Tibial nerve (tissue), 3 donors: ENCODE results near the gene EBLN1.

Experiments
- POLR2A ChIP-seq, 2 donors: fragments of 450-650 bp; IDR thresholded peaks; one replicate each; pipeline ENCODE4 v1.6.1; 2017; ENCODE audit warnings: antibody characterized with exemption in 2 of 2, mild to moderate bottlenecking in 2 of 2, moderate library complexity in 2 of 2
- TF ChIP-seq, protein P1 (sequence below), 5 experiments: fragments of 200-600 bp in 3 of 5; fragments of 450-650 bp in 2 of 5; sonication (generic) in 3 of 5; IDR thresholded peaks; one replicate each; pipeline ENCODE4 v1.5.1; 2016 to 2019; ENCODE audit warnings: antibody characterized with exemption in 5 of 5, mild to moderate bottlenecking in 3 of 5, moderate library complexity in 2 of 5

GRCh38 chr10:22252801-22253579 lies 35.2 kb upstream of the EBLN1 start:
- no peak for TF ChIP-seq POLR2A (IDR thresholded peaks at IDR 0.05)
- TF ChIP-seq, protein P1, sequence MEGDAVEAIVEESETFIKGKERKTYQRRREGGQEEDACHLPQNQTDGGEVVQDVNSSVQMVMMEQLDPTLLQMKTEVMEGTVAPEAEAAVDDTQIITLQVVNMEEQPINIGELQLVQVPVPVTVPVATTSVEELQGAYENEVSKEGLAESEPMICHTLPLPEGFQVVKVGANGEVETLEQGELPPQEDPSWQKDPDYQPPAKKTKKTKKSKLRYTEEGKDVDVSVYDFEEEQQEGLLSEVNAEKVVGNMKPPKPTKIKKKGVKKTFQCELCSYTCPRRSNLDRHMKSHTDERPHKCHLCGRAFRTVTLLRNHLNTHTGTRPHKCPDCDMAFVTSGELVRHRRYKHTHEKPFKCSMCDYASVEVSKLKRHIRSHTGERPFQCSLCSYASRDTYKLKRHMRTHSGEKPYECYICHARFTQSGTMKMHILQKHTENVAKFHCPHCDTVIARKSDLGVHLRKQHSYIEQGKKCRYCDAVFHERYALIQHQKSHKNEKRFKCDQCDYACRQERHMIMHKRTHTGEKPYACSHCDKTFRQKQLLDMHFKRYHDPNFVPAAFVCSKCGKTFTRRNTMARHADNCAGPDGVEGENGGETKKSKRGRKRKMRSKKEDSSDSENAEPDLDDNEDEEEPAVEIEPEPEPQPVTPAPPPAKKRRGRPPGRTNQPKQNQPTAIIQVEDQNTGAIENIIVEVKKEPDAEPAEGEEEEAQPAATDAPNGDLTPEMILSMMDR (IDR thresholded peaks at IDR 0.05): no peak
